Psoas muscle (tissue), 8 donors: ENCODE data around the gene CHCHD2. TPM values are rescaled to one million over a fixed set of nuclear protein-coding genes. Genes with fewer than 3 reads are reported as not detected.
A peak's percentile ranks its signal among the peaks of the same experiment; 100 is the strongest.
"Not testable (repeated sequence)": the region's sequence is repeated elsewhere in the genome, so short reads cannot be mapped to it uniquely, and the experiment has no call there.

Experiments used
- ATAC-seq, 4 donors: fragments of 200-7000 bp; cut with Tn5 transposase; one replicate each; pipeline ENCODE4 v1.9.1; 2020; ENCODE audit warnings: moderate library complexity in 3 of 4, mild to moderate bottlenecking in 2 of 4
- DNase-seq, 2 donors: peaks; one replicate each; pipeline ENCODE4 v3.0.0-alpha.2; 2020
- H3K27ac ChIP-seq: fragments of 200-600 bp; one replicate; pipeline ENCODE4 v1.8.0; 2022
- H3K27me3 ChIP-seq, 3 donors: fragments of 200-600 bp in 1 of 3; one replicate each; pipeline versions ENCODE4 v1.6.1 to v1.8.0; 2013 to 2022; ENCODE audit warnings: low read length in 2 of 3, mild to moderate bottlenecking in 2 of 3, moderate library complexity in 1 of 3; ENCODE audit not compliant: insufficient read depth in 3 of 3
- H3K36me3 ChIP-seq, 2 donors: fragments of 200-600 bp in 1 of 2; one replicate each; pipeline versions ENCODE4 v1.6.1 to v1.8.0; 2013 to 2022; ENCODE audit warnings: low read depth in 1 of 2, mild to moderate bottlenecking in 1 of 2, moderate library complexity in 1 of 2; ENCODE audit not compliant: insufficient read depth in 1 of 2
- H3K4me1 ChIP-seq: fragments of 200-600 bp; one replicate; pipeline ENCODE4 v1.8.0; 2022
- H3K4me3 ChIP-seq: fragments of 200-600 bp; one replicate; pipeline ENCODE4 v1.8.0; 2022; ENCODE audit warnings: mild to moderate bottlenecking
- H3K9me3 ChIP-seq: fragments of 200-600 bp; one replicate; pipeline ENCODE4 v1.8.0; 2022
- CTCF ChIP-seq: fragments of 200-600 bp; IDR thresholded peaks from one replicate; pipeline ENCODE4 v1.8.0; 2022; ENCODE audit warnings: antibody characterized with exemption
- WGBS, 3 donors: extraction: QIAGEN DNeasy Blood & Tissue Kit; methylation state at CpG; one replicate each; pipeline versions ENCODE4 v1.1.6 to v1.1.7; 2013; 5-methylcytosine and 5-hydroxymethylcytosine counted together
- intact Hi-C, 2 donors: fragments of 100-400 bp; cut with DNase I; formaldehyde crosslinking; loops; one replicate each; pipeline versions ENCODE4 v1.11.0 to v1.14.2; 2022
- polyA plus RNA-seq, 3 donors: library from polyadenylated mRNA; stranded (reverse); fragments of 200-250 nt; gene quantifications; one replicate each; pipeline ENCODE4 v1.2.3, GENCODE V29; 2013
- total RNA-seq, 4 donors: library from RNA; stranded (reverse); fragmentation: NEBNext Ultra II Directional in 2 of 4; extraction: Animal tissue kit (Norgen Biotek cat#: 25700) in 2 of 4; gene quantifications; one replicate each; pipeline versions ENCODE4 v1.2.1 to v1.2.4, GENCODE V29; 2021 to 2023
- donor health status: healthy with polysubstance abuse.
- donor health status: DM: no; HTN: no; CAD: no; lungs with moderate emphysema.
- donor health status: Bipolar disorder and iron deficiency.
- donor health status: healthy.
- donor health status: DM: yes; HTN: yes; CAD: no.
- donor health status: DM: no; HTN: no; CAD: no.
- donor health status: DM: no; HTN: no; CAD: no.
- donor health status: DM: yes; HTN: yes; CAD: no.

The CHCHD2 gene
- total and polyA plus RNA-seq, 7 donors, result 475 to 948 (median 571) TPM

GRCh38 chr7:56124981-56125380 lies 18.7 kb upstream of the CHCHD2 start:
- Histone ChIP-seq H3K36me3 (no peaks in the 10 kb centered on the region), H3K4me3 (no peak overlapping the region), H3K4me1 (no peaks in the 10 kb centered on the region), H3K9me3 (no peaks in the 10 kb centered on the region), H3K27me3 (no peaks in the 10 kb centered on the region), H3K27ac (no peak overlapping the region)
- WGBS, 3 donors, result 64 to 76% (median 66%) methylated on average over 6 of the region's 6 CpGs
- DNase-seq, result no peak
- intact Hi-C loops, result no loop called here
- no peak for ATAC-seq
- no peak for TF ChIP-seq CTCF

- Histone ChIP-seq H3K27me3 (peaks cover 0 to 8% (median 6%) of the 10 kb centered on the region in 3 donors), H3K4me3 (no peak overlapping the region), H3K9me3 (no peaks in the 10 kb centered on the region), H3K27ac (no peak overlapping the region), H3K36me3 (no peaks in the 10 kb centered on the region), H3K4me1 (no peaks in the 10 kb centered on the region)
- DNase-seq, result no peak
- 80 to 84% (median 83%) methylated on average over 6 of the region's 6 CpGs for WGBS, 3 donors
- TF ChIP-seq CTCF, result no peak
- intact Hi-C loops, result no loop called here
- no peak for ATAC-seq
These were observed 15.2 kb upstream of the CHCHD2 start for GRCh38 chr7:56121440-56121839.

GRCh38 chr7:56115852-56116538 lies 9.7 kb upstream of the CHCHD2 start, which contains the start of gene NUPR2:
Gene NUPR2, minus strand, starts transcription at chr7:56116417. Its CDS starts 103 bp downstream, at chr7:56116314.
- DNase-seq (no peak), ATAC-seq (no peak)
- Histone ChIP-seq H3K27ac (no peak within 1 kb of the TSS), H3K9me3 (no peaks in the 10 kb centered on the region), H3K4me1 (no peaks in the 10 kb centered on the region), H3K4me3 (peak within 1 kb of the TSS; percentile 32), H3K36me3 (no peaks in the 10 kb centered on the region), H3K27me3 (peaks cover 0 to 18% (median 6%) of the 10 kb centered on the region in 3 donors)
- intact Hi-C loops, result no loop called here
- TF ChIP-seq CTCF, result no peak
- 5 to 6% (median 6%) methylated on average over 59 to 65 of the region's 65 CpGs for WGBS, 3 donors

- DNase-seq, ATAC-seq, H3K4me3 ChIP-seq, H3K36me3 ChIP-seq, intact Hi-C loops, H3K9me3 ChIP-seq, H3K4me1 ChIP-seq, H3K27ac ChIP-seq: not testable (repeated sequence)
- peaks cover 0 to 18% (median 3%) of the 10 kb centered on the region in 3 donors for H3K27me3 ChIP-seq
- WGBS, 3 donors, result 80 to 94% (median 87%) methylated on average over 3 of the region's 3 CpGs
These were observed 6.0 kb upstream of the CHCHD2 start for GRCh38 chr7:56112244-56112643.

GRCh38 chr7:56110611-56111010 lies 4.3 kb upstream of the CHCHD2 start:
- no peaks in the 10 kb centered on the region for H3K9me3 ChIP-seq
- intact Hi-C loops, result no loop called here

More at GRCh38 chr7:56110611-56111010, 4.3 kb upstream of the CHCHD2 start:
- no peak for DNase-seq
- H3K4me3 ChIP-seq, result no peak overlapping the region
- TF ChIP-seq CTCF, result no peak
- H3K36me3 ChIP-seq, result no peaks in the 10 kb centered on the region
- WGBS, 3 donors, result 69 to 72% (median 72%) methylated on average over 1 of the region's 1 CpG
- ATAC-seq, result no peak
- peaks cover 0 to 2% (median 0%) of the 10 kb centered on the region in 3 donors for H3K27me3 ChIP-seq
- H3K27ac ChIP-seq, result no peak overlapping the region
- H3K4me1 ChIP-seq, result no peaks in the 10 kb centered on the region
